Liver (tissue), 9 donors: Measurements from ENCODE around the gene C9orf85. TPM values are rescaled to one million over a fixed set of nuclear protein-coding genes. Genes with fewer than 3 reads are reported as not detected.

Experiments
- DNase-seq: peaks from one replicate; pipeline ENCODE4 v3.0.0-alpha.2; 2017; ENCODE audit warnings: low spot score
- H3K27ac ChIP-seq, 2 donors: one replicate each; pipeline ENCODE4 v1.7.0; 2013; ENCODE audit warnings: inconsistent platforms in 2 of 2, low read length in 2 of 2, control low read depth in 1 of 2, low read depth in 1 of 2, mild to moderate bottlenecking in 1 of 2
- H3K27me3 ChIP-seq, 4 donors: one replicate each; pipeline versions ENCODE4 v1.6.1 to v1.7.0; 2013; ENCODE audit warnings: low read length in 3 of 4, inconsistent platforms in 1 of 4, mild to moderate bottlenecking in 1 of 4, moderate library complexity in 1 of 4; ENCODE audit not compliant: control insufficient read depth in 4 of 4, insufficient read depth in 4 of 4
- H3K36me3 ChIP-seq, 4 donors: one replicate each; pipeline versions ENCODE4 v1.6.1 to v1.7.0; 2013; ENCODE audit warnings: low read length in 3 of 4, mild to moderate bottlenecking in 3 of 4, low read depth in 1 of 4, moderate library complexity in 1 of 4; ENCODE audit not compliant: control insufficient read depth in 4 of 4, insufficient read depth in 3 of 4
- H3K4me1 ChIP-seq, 4 donors: one replicate each; pipeline versions ENCODE4 v1.6.1 to v1.7.0; 2013; ENCODE audit warnings: low read length in 3 of 4, mild to moderate bottlenecking in 3 of 4, moderate library complexity in 1 of 4; ENCODE audit not compliant: control insufficient read depth in 4 of 4, insufficient read depth in 4 of 4
- H3K4me3 ChIP-seq, 3 donors: one replicate each; pipeline versions ENCODE4 v1.6.1 to v1.7.0; 2013; ENCODE audit warnings: low read length in 3 of 3, control low read depth in 1 of 3, low read depth in 1 of 3, mild to moderate bottlenecking in 1 of 3
- H3K9ac ChIP-seq, 2 donors: one replicate each; pipeline ENCODE4 v1.7.0; 2013; ENCODE audit warnings: low read length in 2 of 2, mild to moderate bottlenecking in 2 of 2, moderate library complexity in 2 of 2, control low read depth in 1 of 2, low read depth in 1 of 2
- H3K9me3 ChIP-seq, 4 donors: one replicate each; pipeline versions ENCODE4 v1.6.1 to v1.7.0; 2013; ENCODE audit warnings: low read length in 3 of 4; ENCODE audit not compliant: control insufficient read depth in 4 of 4
- EGR1 ChIP-seq, 2 donors: IDR thresholded peaks; 2 replicates each; pipeline ENCODE4 v1.6.1; 2016 to 2018; ENCODE audit warnings: antibody characterized with exemption in 2 of 2, low read depth in 2 of 2
- FOXA1 ChIP-seq: IDR thresholded peaks from 2 replicates; pipeline ENCODE4 v1.6.1; 2016; ENCODE audit warnings: antibody characterized with exemption
- GABPA ChIP-seq, 2 donors: IDR thresholded peaks in 1 of 2; conservative IDR thresholded peaks in 1 of 2; 2 replicates each; pipeline ENCODE4 v1.6.1; 2016; ENCODE audit warnings: antibody characterized with exemption in 2 of 2, mild to moderate bottlenecking in 1 of 2, moderate library complexity in 1 of 2
- HNF4A ChIP-seq, 2 donors: conservative IDR thresholded peaks; 2 replicates each; pipeline ENCODE4 v1.6.1; 2016; ENCODE audit warnings: antibody characterized with exemption in 2 of 2, mild to moderate bottlenecking in 2 of 2
- JUND ChIP-seq, 2 donors: IDR thresholded peaks; 2 replicates each; pipeline ENCODE4 v1.6.1; 2016; ENCODE audit warnings: antibody characterized with exemption in 2 of 2
- NR2F2 ChIP-seq: IDR thresholded peaks from 2 replicates; pipeline ENCODE4 v1.6.1; 2016; ENCODE audit warnings: antibody characterized with exemption
- RAD21 ChIP-seq, 2 donors: IDR thresholded peaks; 2 replicates each; pipeline ENCODE4 v1.6.1; 2016; ENCODE audit warnings: antibody characterized with exemption in 2 of 2, mild to moderate bottlenecking in 2 of 2
- RXRA ChIP-seq, 2 donors: IDR thresholded peaks; 2 replicates each; pipeline ENCODE4 v1.6.1; 2017 to 2018; ENCODE audit warnings: antibody characterized with exemption in 2 of 2, mild to moderate bottlenecking in 1 of 2
- SP1 ChIP-seq: IDR thresholded peaks from 2 replicates; pipeline ENCODE4 v1.6.1; 2018; ENCODE audit warnings: antibody characterized with exemption, mild to moderate bottlenecking
- TAF1 ChIP-seq: conservative IDR thresholded peaks from 2 replicates; pipeline ENCODE4 v1.6.1; 2016; ENCODE audit warnings: antibody characterized with exemption, mild to moderate bottlenecking
- YY1 ChIP-seq: IDR thresholded peaks from 2 replicates; pipeline ENCODE4 v1.6.1; 2016; ENCODE audit warnings: antibody characterized with exemption, mild to moderate bottlenecking
- WGBS: extraction: QIAGEN DNeasy Blood & Tissue Kit; methylation state at CpG from one replicate; pipeline ENCODE4 v1.1.7; 2013; 5-methylcytosine and 5-hydroxymethylcytosine counted together
- polyA plus RNA-seq, 2 donors: library from polyadenylated mRNA; stranded (reverse) in 1 of 2; unstranded in 1 of 2; fragments of 200-250 nt in 1 of 2; fragments of >200 nt in 1 of 2; fragmentation: Nextera tagmentation in 1 of 2; extraction: Ambion mirVana in 1 of 2; gene quantifications; one replicate each; pipeline versions ENCODE4 v1.2.1 to v1.2.3, GENCODE V29; 2013 to 2015
- total RNA-seq, 2 donors: library from RNA; depleted of rRNA; stranded (reverse); fragments of >200 nt; gene quantifications; one replicate each; pipeline ENCODE4 v1.2.3, GENCODE V29; 2014
- TF ChIP-seq, protein P1 (sequence below): IDR thresholded peaks from 2 replicates; pipeline ENCODE4 v1.6.1; 2016; ENCODE audit warnings: antibody characterized with exemption
- TF ChIP-seq, protein P2 (sequence below): IDR thresholded peaks from 2 replicates; pipeline ENCODE4 v1.6.1; 2016; ENCODE audit warnings: antibody characterized with exemption, mild to moderate bottlenecking
- TF ChIP-seq, protein P3 (sequence below): fragments of 150-350 bp; IDR thresholded peaks from 2 replicates; pipeline ENCODE4 v1.5.1; 2017; ENCODE audit warnings: improper control_type of control experiment, low read depth, low read length; ENCODE audit not compliant: missing input control
- donor health status: healthy.
- donor health status: healthy.
- donor health status: healthy.
- donor health status: healthy.
- donor health status: healthy.

C9orf85 gene
- total and polyA plus RNA-seq, 4 donors = 3.6 to 6.6 (median 3.9) TPM

DNA sequence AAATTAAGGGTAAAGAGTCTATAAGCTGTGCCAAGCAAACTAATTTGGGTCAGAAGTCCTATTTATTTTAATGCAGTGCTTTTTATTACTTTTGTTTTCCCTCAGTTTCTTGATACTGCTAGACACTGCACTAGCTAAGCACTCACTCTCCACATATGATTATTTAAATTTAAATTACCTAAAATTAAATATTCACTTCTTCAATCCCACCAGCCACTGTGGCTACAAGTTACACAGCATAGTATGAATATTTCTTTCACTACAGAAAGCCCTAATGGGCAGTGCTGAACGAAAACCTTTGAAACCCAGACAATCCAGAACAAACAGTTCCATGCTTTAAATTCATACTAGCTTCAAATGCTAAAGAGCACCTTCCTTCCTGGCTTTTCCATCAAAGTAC, 24.1 kb upstream of the C9orf85 start:
- no peaks in the 10 kb centered on the region for H3K27me3 ChIP-seq
- TF ChIP-seq HNF4A (conservative IDR thresholded peaks at IDR 0.05) = no peak
- peaks cover 0 to 2% (median 0%) of the 10 kb centered on the region in 4 donors for H3K4me1 ChIP-seq
- no peak overlapping the region for H3K27ac ChIP-seq
- no peak overlapping the region for H3K9ac ChIP-seq
- WGBS = 77% methylated on average over 1 of the region's 1 CpG
- H3K9me3 ChIP-seq = peaks cover 0 to 7% (median 2%) of the 10 kb centered on the region in 4 donors
- H3K4me3 ChIP-seq = no peak overlapping the region
- no peaks in the 10 kb centered on the region for H3K36me3 ChIP-seq
- DNase-seq = no peak

DNA sequence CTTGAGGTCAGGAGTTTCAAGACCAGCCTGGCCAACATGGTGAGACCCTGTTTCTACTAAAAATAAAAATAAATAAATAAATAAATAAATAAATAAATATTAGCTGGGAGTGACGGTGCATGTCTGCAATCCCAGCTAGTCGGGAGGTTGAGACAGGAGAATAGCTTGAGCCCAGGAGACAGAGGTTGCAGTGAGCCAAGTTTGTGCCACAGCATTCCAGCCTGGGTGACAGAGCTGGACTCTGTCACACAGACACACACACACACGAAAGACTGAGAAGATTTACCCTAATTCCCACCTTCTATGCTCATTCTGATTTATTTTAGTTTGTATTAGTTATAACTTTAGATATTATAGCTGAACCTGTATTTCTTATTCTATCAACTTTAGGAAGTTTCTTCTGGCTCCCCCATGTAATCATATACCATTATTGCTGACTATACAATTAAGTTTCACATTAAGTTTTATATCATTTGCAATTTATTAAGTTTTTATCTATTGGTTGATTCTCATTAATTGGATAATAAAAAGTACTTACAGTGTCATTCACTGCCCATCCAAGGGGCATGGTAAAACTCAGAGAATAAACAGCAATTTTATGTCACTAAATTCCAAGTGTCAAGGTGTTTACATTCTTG, 21.3 kb upstream of the C9orf85 start:
- H3K36me3 ChIP-seq = no peaks in the 10 kb centered on the region
- TF ChIP-seq HNF4A (conservative IDR thresholded peaks at IDR 0.05) (peak; percentile 15 to 19), SP1 (no peak), JUND (IDR thresholded peaks at IDR 0.05) (no peak)
- TF ChIP-seq, protein P1, sequence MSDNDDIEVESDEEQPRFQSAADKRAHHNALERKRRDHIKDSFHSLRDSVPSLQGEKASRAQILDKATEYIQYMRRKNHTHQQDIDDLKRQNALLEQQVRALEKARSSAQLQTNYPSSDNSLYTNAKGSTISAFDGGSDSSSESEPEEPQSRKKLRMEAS = no peak
- no peak overlapping the region for H3K9ac ChIP-seq
- DNase-seq = no peak
- 60% methylated on average over 3 of the region's 3 CpGs for WGBS
- H3K27ac ChIP-seq = no peak overlapping the region
- H3K4me1 ChIP-seq = peaks cover 0 to 5% (median 4%) of the 10 kb centered on the region in 4 donors
- H3K4me3 ChIP-seq = no peak overlapping the region
- no peaks in the 10 kb centered on the region for H3K27me3 ChIP-seq
- no peaks in the 10 kb centered on the region for H3K9me3 ChIP-seq

DNA sequence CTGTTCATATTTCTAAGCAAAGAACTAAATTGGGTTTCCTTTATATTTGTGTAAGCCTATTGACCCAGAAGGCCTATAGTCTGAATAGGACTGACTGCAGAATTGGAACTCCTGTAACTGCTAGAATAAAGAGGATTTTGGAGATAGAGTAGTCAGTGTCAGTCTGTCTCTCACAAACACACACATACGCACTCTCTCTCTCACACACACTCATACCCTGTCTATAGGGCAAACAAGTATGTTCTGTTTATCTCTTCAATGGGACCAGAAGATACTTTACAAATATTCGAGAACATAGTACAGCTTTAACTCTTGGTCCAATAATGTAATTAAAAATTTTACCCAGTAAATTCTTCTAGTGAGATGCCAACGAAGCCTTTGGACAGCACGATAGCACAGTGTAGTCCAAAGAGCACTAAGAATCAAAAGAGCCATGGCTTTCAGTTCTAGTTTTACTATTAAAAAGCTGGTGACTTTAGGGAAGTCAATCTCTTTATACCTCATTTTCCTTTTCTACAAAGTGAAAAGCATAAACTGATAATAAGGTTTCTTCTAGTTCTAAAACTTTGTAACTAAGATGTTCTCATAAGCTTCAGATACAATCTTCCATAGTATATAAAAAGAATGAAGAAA, 19.8 kb upstream of the C9orf85 start:
- Histone ChIP-seq H3K27ac (no peak overlapping the region), H3K4me3 (no peak overlapping the region), H3K36me3 (no peaks in the 10 kb centered on the region), H3K9ac (no peak overlapping the region), H3K4me1 (peaks cover 0 to 15% (median 11%) of the 10 kb centered on the region in 4 donors), H3K27me3 (no peaks in the 10 kb centered on the region), H3K9me3 (no peaks in the 10 kb centered on the region)
- TF ChIP-seq, protein P2, sequence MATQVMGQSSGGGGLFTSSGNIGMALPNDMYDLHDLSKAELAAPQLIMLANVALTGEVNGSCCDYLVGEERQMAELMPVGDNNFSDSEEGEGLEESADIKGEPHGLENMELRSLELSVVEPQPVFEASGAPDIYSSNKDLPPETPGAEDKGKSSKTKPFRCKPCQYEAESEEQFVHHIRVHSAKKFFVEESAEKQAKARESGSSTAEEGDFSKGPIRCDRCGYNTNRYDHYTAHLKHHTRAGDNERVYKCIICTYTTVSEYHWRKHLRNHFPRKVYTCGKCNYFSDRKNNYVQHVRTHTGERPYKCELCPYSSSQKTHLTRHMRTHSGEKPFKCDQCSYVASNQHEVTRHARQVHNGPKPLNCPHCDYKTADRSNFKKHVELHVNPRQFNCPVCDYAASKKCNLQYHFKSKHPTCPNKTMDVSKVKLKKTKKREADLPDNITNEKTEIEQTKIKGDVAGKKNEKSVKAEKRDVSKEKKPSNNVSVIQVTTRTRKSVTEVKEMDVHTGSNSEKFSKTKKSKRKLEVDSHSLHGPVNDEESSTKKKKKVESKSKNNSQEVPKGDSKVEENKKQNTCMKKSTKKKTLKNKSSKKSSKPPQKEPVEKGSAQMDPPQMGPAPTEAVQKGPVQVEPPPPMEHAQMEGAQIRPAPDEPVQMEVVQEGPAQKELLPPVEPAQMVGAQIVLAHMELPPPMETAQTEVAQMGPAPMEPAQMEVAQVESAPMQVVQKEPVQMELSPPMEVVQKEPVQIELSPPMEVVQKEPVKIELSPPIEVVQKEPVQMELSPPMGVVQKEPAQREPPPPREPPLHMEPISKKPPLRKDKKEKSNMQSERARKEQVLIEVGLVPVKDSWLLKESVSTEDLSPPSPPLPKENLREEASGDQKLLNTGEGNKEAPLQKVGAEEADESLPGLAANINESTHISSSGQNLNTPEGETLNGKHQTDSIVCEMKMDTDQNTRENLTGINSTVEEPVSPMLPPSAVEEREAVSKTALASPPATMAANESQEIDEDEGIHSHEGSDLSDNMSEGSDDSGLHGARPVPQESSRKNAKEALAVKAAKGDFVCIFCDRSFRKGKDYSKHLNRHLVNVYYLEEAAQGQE = no peak
- no peak for TF ChIP-seq YY1
- TF ChIP-seq FOXA1 = no peak
- TF ChIP-seq, protein P1 = no peak
- TF ChIP-seq, protein P3, sequence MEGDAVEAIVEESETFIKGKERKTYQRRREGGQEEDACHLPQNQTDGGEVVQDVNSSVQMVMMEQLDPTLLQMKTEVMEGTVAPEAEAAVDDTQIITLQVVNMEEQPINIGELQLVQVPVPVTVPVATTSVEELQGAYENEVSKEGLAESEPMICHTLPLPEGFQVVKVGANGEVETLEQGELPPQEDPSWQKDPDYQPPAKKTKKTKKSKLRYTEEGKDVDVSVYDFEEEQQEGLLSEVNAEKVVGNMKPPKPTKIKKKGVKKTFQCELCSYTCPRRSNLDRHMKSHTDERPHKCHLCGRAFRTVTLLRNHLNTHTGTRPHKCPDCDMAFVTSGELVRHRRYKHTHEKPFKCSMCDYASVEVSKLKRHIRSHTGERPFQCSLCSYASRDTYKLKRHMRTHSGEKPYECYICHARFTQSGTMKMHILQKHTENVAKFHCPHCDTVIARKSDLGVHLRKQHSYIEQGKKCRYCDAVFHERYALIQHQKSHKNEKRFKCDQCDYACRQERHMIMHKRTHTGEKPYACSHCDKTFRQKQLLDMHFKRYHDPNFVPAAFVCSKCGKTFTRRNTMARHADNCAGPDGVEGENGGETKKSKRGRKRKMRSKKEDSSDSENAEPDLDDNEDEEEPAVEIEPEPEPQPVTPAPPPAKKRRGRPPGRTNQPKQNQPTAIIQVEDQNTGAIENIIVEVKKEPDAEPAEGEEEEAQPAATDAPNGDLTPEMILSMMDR = no peak
- no peak for TF ChIP-seq SP1
- TF ChIP-seq RXRA (IDR thresholded peaks at IDR 0.05) = no peak
- TF ChIP-seq HNF4A (conservative IDR thresholded peaks at IDR 0.05) = no peak
- TF ChIP-seq GABPA (IDR thresholded peaks at IDR 0.05 in 1 of 2, conservative IDR thresholded peaks at IDR 0.05 in 1 of 2) = no peak
- TF ChIP-seq RAD21 (IDR thresholded peaks at IDR 0.05) = no peak
- TF ChIP-seq EGR1 (IDR thresholded peaks at IDR 0.05; ENCODE audit: low read depth in 2 of 2) = no peak
- no peak for TF ChIP-seq TAF1
- no peak for TF ChIP-seq NR2F2
- DNase-seq = no peak
- WGBS = 53% methylated on average over 4 of the region's 4 CpGs
